ENCODE data around the gene UBE2B.

UBE2B gene

GRCh38 chr5:134438721-134439123, 67.4 kb downstream of the UBE2B start:
- DNase-seq, result no peak

GRCh38 chr5:134439210-134439654, 67.9 kb downstream of the UBE2B start:
- no peak for DNase-seq

GRCh38 chr5:134440201-134440755, 68.9 kb downstream of the UBE2B start:
- DNase-seq, result no peak

All from bone marrow (tissue), 2 donors.